ENCODE results near the gene ANKMY1. TPM values are rescaled to one million over a fixed set of nuclear protein-coding genes. Genes with fewer than 3 reads are reported as not detected.

The ANKMY1 gene
- polyA plus RNA-seq, 2 of the 4 experiments (the other 2 are of a cell fraction): 10.6 to 16.5 TPM

DNA sequence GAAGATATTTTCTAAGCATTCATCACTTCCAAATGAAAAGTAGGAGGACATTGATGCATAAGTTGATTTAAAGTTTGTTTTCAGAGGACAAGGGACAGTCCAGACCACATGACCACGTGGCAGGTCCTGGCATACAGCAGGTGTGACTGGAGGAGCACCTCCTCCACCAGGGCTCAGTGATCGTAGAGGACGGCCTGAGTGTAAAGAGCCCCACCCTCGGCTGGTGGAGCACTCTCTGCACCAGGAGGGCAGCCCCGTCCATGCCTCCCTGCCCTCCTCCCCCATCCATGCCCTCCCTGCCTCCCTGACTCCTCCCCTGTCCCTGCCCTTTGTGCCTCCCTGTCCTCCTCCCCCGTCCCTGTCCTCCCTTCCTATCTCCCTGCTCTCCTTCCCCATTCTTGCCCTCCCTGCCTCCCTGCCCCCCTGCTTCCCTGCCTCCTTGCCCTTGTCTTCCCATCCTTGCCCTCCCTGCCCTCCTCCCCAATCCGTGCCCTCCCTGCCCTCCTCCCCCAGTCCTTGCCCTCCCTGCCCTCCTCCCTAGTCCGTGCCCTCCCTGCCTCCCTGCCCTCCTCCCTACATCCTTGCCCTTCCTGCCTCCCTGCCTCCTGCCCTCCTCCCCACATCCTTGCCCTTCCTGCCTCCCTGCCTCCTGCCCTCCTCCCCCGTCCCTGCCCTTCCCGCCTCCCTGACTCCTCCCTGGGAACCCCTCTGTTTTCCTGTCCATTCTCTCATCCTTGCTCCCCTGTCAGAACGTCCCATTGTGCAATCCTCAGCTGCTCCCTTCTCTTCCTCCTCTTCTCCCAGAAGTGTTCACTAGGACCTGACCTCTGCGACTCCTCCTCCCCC, 47.9 kb downstream of the ANKMY1 start:
- Histone ChIP-seq H3K4me2 (no peak overlapping the region), H3K4me3 (no peak overlapping the region), H3K9me3 (no peaks in the 10 kb centered on the region), H3K27ac (no peak overlapping the region), H3K4me1 (no peaks in the 10 kb centered on the region)
- no peak for FAIRE-seq
- TF ChIP-seq SMC3 (IDR thresholded peaks at IDR 0.05) (no peak), RFX5 (IDR thresholded peaks at IDR 0.05) (no peak), ZC3H11A (IDR thresholded peaks at IDR 0.05) (no peak), ATOH8 (CRISPR knock-in tag; IDR thresholded peaks at IDR 0.05; ENCODE audit: low read depth) (no peak), EP300 (IDR thresholded peaks at IDR 0.05) (no peak), MAX (IDR thresholded peaks at IDR 0.05) (no peak), JUNB (IDR thresholded peaks at IDR 0.05) (no peak), CHD4 (IDR thresholded peaks at IDR 0.05; ENCODE audit: borderline replicate concordance) (no peak), EHF (CRISPR knock-in tag; IDR thresholded peaks at IDR 0.05) (no peak), POLR2A (IDR thresholded peaks at IDR 0.05; ENCODE audit: low read length) (no peak), CBX2 (IDR thresholded peaks at IDR 0.05; ENCODE audit: borderline replicate concordance, low read depth) (no peak), POLR2AphosphoS2 (conservative IDR thresholded peaks at IDR 0.05; ENCODE audit: low read length) (no peak)
- TF ChIP-seq, protein P1, sequence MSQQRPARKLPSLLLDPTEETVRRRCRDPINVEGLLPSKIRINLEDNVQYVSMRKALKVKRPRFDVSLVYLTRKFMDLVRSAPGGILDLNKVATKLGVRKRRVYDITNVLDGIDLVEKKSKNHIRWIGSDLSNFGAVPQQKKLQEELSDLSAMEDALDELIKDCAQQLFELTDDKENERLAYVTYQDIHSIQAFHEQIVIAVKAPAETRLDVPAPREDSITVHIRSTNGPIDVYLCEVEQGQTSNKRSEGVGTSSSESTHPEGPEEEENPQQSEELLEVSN (IDR thresholded peaks at IDR 0.05; ENCODE audit: borderline replicate concordance, low read depth): no peak
- TF ChIP-seq, protein P2, sequence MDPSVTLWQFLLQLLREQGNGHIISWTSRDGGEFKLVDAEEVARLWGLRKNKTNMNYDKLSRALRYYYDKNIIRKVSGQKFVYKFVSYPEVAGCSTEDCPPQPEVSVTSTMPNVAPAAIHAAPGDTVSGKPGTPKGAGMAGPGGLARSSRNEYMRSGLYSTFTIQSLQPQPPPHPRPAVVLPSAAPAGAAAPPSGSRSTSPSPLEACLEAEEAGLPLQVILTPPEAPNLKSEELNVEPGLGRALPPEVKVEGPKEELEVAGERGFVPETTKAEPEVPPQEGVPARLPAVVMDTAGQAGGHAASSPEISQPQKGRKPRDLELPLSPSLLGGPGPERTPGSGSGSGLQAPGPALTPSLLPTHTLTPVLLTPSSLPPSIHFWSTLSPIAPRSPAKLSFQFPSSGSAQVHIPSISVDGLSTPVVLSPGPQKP (IDR thresholded peaks at IDR 0.05; ENCODE audit: low read depth, low read length): no peak
- TF ChIP-seq, protein P3, sequence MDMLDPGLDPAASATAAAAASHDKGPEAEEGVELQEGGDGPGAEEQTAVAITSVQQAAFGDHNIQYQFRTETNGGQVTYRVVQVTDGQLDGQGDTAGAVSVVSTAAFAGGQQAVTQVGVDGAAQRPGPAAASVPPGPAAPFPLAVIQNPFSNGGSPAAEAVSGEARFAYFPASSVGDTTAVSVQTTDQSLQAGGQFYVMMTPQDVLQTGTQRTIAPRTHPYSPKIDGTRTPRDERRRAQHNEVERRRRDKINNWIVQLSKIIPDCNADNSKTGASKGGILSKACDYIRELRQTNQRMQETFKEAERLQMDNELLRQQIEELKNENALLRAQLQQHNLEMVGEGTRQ (IDR thresholded peaks at IDR 0.05): no peak
- POLR2A ChIA-PET: no interaction called here
- 76% methylated on average over 9 of the region's 12 CpGs for WGBS (ENCODE audit: missing lambda C conversion rate)
- DNase-seq (ENCODE audit: low read depth in 1 of 2, low spot score in 1 of 2): no peak
- CTCF ChIA-PET: no interaction called here
- ATAC-seq: no peak

DNA sequence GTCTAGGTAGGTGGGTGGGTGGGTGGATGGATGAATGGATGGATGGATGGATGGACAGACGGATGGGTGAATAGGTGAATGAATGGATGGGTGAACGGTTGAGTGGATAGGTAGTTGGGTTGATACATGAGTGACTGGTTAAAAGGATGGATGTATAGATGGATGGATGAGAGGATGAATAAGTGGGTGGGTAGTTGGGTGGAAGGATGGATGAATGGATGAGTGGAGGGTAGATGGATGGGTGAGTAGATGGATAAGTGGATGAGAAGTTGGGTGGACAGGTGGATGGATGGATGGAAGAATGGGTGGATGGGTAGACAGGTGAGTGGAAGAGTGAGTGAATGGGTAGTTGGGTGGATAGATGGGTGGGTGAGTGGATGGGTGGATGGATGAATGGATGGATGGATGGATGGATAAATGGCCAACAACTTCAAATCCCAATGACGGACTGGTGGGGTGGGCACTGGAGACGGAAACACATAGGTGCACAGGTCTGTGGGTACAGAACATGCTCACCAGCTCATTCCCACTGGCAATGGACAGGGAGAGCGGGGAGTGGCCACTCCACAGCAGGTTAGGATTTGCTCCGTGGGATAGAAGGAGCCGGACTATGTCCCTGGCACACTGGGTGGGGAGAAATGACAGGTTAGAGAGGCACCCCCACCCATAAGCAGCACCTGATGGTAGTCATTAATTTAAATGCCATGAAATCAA, 48.8 kb downstream of the ANKMY1 start:
- Histone ChIP-seq H3K4me3 (no peak overlapping the region), H3K27ac (no peak overlapping the region), H3K4me2 (no peak overlapping the region), H3K9me3 (no peaks in the 10 kb centered on the region), H3K4me1 (no peaks in the 10 kb centered on the region)
- no peak for FAIRE-seq
- ATAC-seq: no peak
- ChIA-PET POLR2A (no interaction called here), CTCF (no interaction called here)
- TF ChIP-seq CBX2 (IDR thresholded peaks at IDR 0.05; ENCODE audit: borderline replicate concordance, low read depth) (no peak), BCL3 (IDR thresholded peaks at IDR 0.05) (no peak), EP300 (IDR thresholded peaks at IDR 0.05) (no peak), MAZ (IDR thresholded peaks at IDR 0.05; ENCODE audit: borderline replicate concordance, low read depth, low read length) (no peak), POLR2AphosphoS2 (conservative IDR thresholded peaks at IDR 0.05; ENCODE audit: low read length) (no peak), FOSL2 (IDR thresholded peaks at IDR 0.05) (no peak), FOSL2 (CRISPR knock-in tag; IDR thresholded peaks at IDR 0.05) (no peak), CEBPB (IDR thresholded peaks at IDR 0.05) (no peak), FOSB (CRISPR knock-in tag; IDR thresholded peaks at IDR 0.05) (no peak), HDAC2 (IDR thresholded peaks at IDR 0.05) (no peak), FOXS1 (CRISPR knock-in tag; IDR thresholded peaks at IDR 0.05) (no peak), KDM5A (IDR thresholded peaks at IDR 0.05) (no peak), JUNB (IDR thresholded peaks at IDR 0.05) (no peak)
- TF ChIP-seq, protein P4, sequence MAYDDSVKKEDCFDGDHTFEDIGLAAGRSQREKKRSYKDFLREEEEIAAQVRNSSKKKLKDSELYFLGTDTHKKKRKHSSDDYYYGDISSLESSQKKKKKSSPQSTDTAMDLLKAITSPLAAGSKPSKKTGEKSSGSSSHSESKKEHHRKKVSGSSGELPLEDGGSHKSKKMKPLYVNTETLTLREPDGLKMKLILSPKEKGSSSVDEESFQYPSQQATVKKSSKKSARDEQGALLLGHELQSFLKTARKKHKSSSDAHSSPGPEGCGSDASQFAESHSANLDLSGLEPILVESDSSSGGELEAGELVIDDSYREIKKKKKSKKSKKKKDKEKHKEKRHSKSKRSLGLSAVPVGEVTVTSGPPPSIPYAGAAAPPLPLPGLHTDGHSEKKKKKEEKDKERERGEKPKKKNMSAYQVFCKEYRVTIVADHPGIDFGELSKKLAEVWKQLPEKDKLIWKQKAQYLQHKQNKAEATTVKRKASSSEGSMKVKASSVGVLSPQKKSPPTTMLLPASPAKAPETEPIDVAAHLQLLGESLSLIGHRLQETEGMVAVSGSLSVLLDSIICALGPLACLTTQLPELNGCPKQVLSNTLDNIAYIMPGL (CRISPR knock-in tag; IDR thresholded peaks at IDR 0.05; ENCODE audit: borderline replicate concordance): no peak
- no peak for DNase-seq (ENCODE audit: low read depth in 1 of 2, low spot score in 1 of 2)
- 94% methylated on average over 7 of the region's 7 CpGs for whole genome bisulfite sequencing (ENCODE audit: missing lambda C conversion rate)
